ENCODE measurements around the gene USP24.

DNA sequence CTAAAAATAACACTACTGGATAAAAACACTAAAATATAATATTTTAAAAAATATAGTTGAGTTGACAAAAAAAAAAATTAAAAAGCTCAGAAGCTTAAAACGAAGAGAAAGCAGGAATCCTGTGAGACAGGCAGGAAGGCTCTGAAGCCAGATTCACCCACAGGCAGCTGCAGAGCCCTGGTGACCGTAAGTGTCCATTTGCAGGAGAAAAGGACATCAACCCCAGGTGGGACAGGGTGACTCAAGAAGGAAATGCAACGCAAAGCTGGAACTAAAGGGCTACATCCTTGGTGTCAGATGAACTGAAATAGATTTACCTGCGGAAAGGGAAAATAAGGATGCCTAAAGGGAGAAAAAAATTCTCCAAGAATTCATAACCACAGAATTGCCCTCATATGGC, 46.8 kb downstream of the USP24 start:
- TF ChIP-seq, protein P1, sequence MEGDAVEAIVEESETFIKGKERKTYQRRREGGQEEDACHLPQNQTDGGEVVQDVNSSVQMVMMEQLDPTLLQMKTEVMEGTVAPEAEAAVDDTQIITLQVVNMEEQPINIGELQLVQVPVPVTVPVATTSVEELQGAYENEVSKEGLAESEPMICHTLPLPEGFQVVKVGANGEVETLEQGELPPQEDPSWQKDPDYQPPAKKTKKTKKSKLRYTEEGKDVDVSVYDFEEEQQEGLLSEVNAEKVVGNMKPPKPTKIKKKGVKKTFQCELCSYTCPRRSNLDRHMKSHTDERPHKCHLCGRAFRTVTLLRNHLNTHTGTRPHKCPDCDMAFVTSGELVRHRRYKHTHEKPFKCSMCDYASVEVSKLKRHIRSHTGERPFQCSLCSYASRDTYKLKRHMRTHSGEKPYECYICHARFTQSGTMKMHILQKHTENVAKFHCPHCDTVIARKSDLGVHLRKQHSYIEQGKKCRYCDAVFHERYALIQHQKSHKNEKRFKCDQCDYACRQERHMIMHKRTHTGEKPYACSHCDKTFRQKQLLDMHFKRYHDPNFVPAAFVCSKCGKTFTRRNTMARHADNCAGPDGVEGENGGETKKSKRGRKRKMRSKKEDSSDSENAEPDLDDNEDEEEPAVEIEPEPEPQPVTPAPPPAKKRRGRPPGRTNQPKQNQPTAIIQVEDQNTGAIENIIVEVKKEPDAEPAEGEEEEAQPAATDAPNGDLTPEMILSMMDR (conservative IDR thresholded peaks at IDR 0.05): no peak
- no peak for TF ChIP-seq ZFX (IDR thresholded peaks at IDR 0.05)

Measured in C4-2B (cell line).